Measurements from ENCODE around the gene COL19A1.

DNA sequence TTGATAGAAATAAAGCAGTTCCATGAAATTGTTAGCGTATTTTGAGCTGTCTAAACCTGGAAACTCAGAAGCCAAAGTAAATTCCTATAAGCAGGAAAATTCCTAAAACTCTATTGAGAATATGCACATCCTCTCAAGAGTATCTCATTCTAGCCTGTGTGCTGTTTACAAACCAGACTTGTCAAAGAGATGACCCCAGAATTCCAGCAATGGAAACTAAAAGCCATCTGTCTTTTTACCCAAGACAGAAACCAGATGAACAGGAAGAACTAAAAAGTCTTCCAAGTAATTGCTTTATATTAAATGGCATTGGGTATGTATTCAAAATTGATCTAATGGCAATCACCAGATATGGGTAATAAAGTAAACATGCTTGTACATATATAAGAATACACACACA is 92.6 kb downstream of the COL19A1 start:
- TF ChIP-seq, protein P1, sequence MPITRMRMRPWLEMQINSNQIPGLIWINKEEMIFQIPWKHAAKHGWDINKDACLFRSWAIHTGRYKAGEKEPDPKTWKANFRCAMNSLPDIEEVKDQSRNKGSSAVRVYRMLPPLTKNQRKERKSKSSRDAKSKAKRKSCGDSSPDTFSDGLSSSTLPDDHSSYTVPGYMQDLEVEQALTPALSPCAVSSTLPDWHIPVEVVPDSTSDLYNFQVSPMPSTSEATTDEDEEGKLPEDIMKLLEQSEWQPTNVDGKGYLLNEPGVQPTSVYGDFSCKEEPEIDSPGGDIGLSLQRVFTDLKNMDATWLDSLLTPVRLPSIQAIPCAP (CRISPR knock-in tag; IDR thresholded peaks at IDR 0.05; ENCODE audit: borderline replicate concordance) = no peak
- TF ChIP-seq, protein P2, sequence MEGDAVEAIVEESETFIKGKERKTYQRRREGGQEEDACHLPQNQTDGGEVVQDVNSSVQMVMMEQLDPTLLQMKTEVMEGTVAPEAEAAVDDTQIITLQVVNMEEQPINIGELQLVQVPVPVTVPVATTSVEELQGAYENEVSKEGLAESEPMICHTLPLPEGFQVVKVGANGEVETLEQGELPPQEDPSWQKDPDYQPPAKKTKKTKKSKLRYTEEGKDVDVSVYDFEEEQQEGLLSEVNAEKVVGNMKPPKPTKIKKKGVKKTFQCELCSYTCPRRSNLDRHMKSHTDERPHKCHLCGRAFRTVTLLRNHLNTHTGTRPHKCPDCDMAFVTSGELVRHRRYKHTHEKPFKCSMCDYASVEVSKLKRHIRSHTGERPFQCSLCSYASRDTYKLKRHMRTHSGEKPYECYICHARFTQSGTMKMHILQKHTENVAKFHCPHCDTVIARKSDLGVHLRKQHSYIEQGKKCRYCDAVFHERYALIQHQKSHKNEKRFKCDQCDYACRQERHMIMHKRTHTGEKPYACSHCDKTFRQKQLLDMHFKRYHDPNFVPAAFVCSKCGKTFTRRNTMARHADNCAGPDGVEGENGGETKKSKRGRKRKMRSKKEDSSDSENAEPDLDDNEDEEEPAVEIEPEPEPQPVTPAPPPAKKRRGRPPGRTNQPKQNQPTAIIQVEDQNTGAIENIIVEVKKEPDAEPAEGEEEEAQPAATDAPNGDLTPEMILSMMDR (IDR thresholded peaks at IDR 0.05 in 2 of 3, conservative IDR thresholded peaks at IDR 0.05 in 1 of 3; ENCODE audit: insufficient read depth in 2 of 3, low read depth in 1 of 3, low read length in 3 of 3) = no peak
